Measurements from ENCODE around the gene VSIG4.
"Not testable (repeated sequence)": the region's sequence is repeated elsewhere in the genome, so short reads cannot be mapped to it uniquely, and the experiment has no call there.

The VSIG4 gene

GRCh38 chrX:65976161-65976560 lies 63.7 kb downstream of the VSIG4 start:
- H3K4me1 ChIP-seq (ENCODE audit: low read depth, poor library complexity, severe bottlenecking), result no peaks in the 10 kb centered on the region
- TF ChIP-seq CTCF (conservative IDR thresholded peaks at IDR 0.05; ENCODE audit: low read depth, low read length), result no peak
- H3K27me3 ChIP-seq (ENCODE audit: insufficient read depth, low read depth), result no peaks in the 10 kb centered on the region
- no peak overlapping the region for H2AFZ ChIP-seq (ENCODE audit: low read depth)
- H3K9ac ChIP-seq, result no peak overlapping the region
- H3K4me3 ChIP-seq (IDR thresholded peaks at IDR 0.05; ENCODE audit: insufficient read depth, low read depth, low read length), result no peak overlapping the region
- no peak overlapping the region for H3K27ac ChIP-seq
- H4K20me1 ChIP-seq (ENCODE audit: insufficient read depth), result no peaks in the 10 kb centered on the region
- no peak overlapping the region for H3K4me2 ChIP-seq
- H3K79me2 ChIP-seq (ENCODE audit: insufficient read depth, low read depth), result no peaks in the 10 kb centered on the region
- no peaks in the 10 kb centered on the region for H3K36me3 ChIP-seq (ENCODE audit: insufficient read depth)

GRCh38 chrX:65975161-65975751 lies 64.6 kb downstream of the VSIG4 start:
- not testable (repeated sequence) for H3K4me3 ChIP-seq (IDR thresholded peaks at IDR 0.05; ENCODE audit: insufficient read depth, low read depth, low read length); H4K20me1 ChIP-seq (ENCODE audit: insufficient read depth); H2AFZ ChIP-seq (ENCODE audit: low read depth); H3K27ac ChIP-seq; H3K9ac ChIP-seq; H3K79me2 ChIP-seq (ENCODE audit: insufficient read depth, low read depth); H3K4me2 ChIP-seq; H3K27me3 ChIP-seq (ENCODE audit: insufficient read depth, low read depth); H3K36me3 ChIP-seq (ENCODE audit: insufficient read depth); H3K4me1 ChIP-seq (ENCODE audit: low read depth, poor library complexity, severe bottlenecking)

Data from KMS-11 (cell line).